GM18499 (cell line): ENCODE results near the gene ZNF808.
"Not testable (repeated sequence)": the region's sequence is repeated elsewhere in the genome, so short reads cannot be mapped to it uniquely, and the experiment has no call there.

Source experiments
- ATAC-seq: cut with Tn5 transposase; IDR thresholded peaks from one replicate; pipeline ENCODE4 v1.9.1; 2021; ENCODE audit warnings: moderate number of reproducible peaks; ENCODE audit not compliant: insufficient read depth, unreplicated experiment

ZNF808 gene

DNA sequence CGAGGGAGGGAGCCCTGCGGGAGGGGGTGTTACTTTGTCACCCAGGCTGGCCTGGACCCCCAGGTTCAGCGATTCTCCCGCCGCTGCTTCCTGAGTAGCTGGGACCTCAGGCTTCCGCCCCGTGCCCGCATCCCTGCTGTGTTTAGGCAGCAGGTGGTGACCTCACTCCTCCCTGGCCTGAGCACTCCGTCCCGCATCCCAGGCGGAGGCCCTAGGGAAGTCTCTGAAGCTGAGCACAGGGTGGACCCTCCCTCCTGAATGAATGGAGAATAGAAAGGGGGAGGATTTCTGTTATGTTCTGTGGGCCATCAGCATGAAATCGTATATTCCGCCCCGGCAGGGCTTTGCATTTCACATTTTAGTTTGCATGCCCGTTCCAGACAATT lies 7.9 kb downstream of the ZNF808 start:
- ATAC-seq = not testable (repeated sequence)

DNA sequence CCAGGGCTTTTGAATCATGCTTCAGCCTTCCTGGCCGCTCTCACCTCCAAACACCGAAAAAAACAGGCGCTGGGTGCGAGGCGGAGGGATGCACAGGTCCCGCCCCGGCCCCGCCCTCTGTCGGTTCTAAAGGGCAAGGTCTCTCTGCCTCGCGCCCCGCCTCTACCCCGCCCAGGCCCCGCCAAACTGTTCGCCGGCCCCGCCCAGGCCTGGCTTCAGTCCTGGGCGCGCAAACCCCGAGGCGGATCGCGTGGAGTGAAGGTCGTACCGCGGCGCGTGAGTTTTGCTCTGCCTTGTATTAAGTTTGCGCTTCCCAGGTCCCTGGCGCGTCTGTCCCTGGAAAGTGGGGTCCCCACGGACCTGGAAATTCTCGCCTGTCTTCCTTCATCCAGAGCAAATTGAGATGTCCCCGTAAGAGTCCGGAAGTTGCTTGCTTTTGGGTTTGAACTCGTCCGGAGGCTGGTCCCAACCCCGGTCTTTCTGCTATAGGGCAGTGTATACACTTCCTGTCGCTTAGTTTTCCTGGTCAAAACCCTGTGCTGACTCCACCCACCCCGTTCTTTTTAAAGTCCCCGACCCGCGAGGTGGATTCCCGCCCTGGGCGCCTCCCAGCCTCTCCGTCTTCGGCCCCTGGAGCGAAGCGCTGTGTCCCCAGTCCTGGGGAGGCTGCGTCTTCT lies 8.4 kb downstream of the ZNF808 start:
- ATAC-seq = no peak

DNA sequence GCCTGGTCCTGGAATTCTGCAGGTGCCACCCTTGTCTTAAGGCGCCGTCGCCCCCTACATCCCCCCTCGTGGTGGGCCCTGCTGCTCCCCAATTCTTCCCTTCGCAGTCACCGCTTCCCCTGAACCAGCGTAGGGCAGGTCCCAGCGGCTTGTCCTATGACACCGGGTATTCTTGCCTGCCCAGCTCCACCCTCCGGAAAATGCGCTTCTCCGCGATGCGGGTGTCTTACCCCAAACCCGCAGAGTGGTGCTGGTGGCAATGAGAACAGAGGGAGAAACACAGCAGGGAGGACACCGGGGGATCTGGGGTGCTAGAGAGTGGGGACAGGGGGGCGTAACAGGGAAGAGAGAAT lies 9.0 kb downstream of the ZNF808 start:
- ATAC-seq = no peak

DNA sequence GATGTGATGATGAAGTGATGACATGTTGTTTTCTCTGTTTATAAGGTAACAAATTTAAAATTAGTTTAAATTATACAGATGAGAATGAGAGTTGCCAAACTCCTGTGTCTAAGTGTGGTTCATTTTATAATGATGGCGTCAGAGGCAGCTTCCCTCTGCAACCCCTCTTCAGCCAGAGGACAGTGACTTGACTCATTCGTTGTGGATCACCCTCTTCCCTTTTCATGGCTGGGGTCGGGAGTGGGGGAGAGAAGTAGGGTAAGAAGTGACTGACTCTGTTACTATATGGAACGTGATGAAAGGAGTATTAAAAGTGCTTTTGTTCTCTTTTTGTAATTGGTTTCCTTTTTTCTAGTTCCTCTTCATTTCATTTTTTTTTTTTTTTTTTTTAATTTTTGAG lies 11.3 kb downstream of the ZNF808 start:
- ATAC-seq = not testable (repeated sequence)

DNA sequence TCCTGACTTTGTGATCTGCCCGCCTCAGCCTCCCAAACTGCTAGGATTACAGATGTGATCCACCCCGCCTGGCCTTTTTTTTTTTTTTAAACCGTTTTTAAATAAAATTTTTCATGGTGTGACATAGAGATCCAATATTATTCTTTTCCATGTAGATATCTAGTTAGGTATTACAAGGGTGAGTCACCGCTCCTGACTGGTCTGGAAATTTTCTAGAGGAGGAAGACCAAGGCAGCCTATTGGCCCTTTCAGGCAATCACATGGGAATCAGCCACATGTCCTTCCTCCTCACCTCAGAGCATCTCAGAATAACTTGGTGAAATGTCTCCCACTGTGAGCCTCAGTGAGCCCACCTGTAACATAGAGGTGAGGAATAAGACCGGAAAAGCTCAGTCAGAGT lies 13.7 kb downstream of the ZNF808 start:
- ATAC-seq = not testable (repeated sequence)

DNA sequence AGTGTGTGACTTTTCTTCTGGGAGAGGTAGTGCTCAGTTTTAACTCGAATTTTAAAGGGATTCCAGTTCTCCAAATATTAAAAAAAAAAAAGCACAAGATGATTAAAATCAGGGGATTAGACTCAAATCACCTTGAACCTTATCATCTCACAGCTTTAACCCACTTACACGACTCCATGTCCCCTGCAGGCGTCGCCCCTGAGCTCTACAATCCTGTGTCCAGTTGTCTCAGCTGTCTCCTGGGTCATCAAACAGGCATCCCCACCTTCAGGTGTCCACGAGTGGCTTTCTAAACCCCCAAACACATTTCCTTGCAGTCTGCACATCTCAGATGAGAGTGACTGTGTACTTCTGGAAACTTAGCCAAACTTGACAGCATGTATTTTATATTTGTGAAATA lies 14.1 kb downstream of the ZNF808 start:
- ATAC-seq = no peak

DNA sequence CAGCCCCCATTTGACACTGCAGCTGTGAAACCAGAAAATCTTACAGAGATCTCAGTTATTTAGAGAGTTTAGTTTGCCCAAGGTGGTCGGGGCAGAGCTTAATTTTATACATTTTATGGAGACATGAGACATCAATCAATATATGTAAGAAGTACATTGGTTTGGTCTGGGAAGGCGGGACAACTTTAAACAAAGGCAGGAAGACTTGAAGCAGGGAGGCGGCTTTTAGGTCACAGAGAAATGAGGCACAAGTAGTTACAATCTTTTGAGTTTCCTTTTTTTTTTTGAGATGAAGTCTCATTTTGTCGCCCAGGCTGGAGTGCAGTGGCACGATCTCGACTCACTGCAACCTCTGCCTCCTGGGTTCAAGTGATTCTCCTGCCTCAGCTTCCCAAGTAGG lies 15.1 kb downstream of the ZNF808 start:
- ATAC-seq = not testable (repeated sequence)

DNA sequence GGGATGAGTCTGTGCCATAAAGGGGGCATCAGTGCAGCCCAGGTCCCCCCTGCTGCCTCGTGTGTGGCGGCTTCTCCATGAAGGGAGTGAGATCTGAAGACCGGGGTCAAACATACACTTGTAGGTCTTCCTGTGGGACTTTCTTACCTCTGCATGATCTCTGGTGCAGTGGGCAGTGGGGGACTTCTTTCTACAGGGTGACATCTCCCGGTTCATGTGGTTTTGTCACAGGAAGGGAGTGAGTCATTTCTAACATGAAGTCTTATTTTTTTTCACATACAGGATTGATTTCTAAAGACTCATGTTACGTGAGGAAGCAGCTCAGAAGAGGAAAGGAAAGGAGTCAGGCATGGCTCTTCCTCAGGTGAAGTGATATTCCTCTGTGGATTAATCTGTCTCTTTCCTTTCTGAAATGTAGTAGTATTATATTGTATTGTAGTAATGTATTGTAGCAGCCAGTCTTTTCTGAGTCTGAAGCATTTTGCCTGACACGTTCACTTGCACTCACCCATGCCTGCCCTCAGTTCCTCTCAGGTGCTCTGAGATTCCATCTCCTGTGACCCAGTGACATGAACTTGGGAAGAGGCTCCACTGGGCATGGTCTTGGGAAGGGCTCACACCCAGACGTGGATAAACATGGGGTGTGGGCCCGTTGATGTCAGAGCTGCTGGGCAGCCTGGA lies 15.7 kb downstream of the ZNF808 start:
- ATAC-seq = no peak

DNA sequence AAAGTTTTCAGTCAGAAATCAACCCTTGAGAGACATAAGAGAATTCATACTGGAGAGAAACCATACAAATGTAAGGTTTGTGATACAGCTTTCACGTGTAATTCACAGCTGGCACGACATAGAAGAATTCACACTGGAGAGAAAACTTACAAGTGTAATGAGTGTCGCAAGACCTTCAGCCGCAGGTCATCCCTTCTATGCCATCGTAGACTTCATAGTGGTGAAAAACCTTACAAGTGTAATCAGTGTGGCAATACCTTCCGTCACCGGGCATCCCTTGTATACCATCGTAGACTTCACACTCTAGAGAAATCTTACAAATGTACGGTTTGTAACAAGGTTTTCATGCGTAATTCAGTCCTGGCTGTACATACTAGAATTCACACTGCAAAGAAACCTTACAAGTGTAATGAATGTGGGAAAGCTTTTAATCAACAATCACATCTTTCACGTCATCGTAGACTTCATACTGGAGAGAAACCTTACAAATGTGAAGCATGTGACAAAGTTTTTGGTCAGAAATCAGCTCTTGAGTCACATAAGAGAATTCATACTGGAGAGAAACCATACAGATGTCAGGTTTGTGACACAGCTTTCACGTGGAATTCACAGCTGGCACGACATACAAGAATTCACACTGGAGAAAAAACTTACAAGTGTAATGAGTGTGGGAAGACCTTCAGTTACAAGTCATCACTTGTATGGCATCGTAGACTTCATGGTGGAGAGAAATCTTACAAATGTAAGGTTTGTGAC lies 26.9 kb downstream of the ZNF808 start:
- ATAC-seq = no peak

DNA sequence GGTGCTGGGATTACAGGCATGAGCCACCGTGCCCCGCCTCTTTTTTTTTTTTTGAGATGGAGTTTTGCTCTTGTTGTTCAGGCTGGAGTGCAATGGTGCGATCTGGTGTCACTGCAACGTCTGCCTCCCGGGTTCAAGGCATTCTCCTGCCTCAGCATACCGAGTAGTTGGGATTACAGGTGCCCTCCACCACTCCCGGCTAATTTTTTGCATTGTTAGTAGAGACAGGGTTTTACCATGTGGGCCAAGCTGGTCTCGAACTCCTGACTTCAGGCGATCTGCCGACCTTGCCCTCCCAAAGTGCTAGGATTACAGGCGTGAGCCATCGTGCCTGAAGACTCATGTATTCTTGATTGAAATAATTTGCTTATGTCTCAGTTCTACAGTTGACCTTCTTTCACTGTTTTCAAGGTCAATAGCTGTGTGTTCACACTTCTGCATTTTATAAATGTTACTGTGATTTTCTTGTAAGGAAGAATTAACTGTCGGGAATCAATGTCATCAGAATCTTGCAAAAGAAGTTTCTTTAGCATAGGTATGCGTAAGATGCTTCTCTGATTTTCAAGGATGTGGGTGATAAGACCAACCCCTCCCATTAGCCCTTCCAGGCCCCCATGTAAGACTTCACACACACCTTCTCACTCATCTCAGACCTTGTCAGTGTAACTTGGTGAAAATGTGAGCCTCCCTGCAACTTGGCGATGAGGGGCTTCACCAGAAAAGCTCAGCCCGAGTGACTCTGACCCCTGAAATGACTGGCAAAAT lies 29.9 kb downstream of the ZNF808 start:
- no peak for ATAC-seq

DNA sequence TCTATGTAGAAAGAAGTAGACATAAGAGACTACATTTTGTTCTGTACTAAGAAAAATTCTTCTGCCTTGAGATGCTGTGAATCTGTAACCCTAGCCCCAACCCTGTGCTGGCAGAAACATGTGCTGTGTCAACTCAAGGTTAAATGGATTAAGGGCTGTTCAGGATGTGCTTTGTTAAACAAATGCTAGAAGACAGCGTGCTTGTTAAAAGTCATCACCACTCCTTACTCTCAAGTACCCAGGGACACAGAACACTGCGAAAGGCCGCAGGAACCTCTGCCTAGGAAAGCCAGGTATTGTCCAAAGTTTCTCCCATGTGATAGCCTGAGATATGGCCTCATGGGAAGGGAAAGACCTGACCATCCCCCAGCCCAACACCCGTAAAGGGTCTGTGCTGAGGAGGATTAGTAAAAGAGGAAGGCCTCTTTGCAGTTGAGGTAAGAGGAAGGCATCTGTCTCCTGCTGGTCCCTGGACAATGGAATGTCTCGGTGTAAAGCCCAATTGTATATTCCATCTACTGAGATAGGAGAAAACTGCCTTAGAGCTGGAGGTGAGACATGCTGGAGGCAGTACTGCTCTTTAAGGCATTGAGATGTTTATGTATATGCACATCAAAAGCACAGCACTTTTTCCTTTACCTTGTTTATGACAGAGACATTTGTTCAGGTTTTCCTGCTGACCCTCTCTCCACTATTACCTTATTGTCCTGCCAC lies 31.4 kb downstream of the ZNF808 start:
- not testable (repeated sequence) for ATAC-seq

DNA sequence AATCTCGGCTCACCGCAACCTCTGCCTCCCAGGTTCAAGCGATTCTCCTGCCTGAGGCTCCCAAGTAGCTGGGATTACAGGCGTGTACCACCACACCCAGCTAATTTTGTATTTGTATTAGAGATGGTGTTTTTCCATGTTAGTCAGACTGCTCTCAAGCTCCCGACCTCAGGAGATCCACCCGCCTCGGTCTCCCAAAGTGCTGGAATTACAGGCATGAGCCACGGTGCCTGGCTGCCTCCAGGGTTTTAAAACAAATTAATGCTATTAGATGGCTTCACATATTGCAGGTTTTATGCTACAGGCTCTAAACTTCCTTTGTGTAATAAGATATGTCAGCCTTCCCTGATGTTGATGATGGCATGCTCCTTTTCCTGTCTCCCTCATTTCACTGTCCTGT lies 34.1 kb downstream of the ZNF808 start:
- not testable (repeated sequence) for ATAC-seq

DNA sequence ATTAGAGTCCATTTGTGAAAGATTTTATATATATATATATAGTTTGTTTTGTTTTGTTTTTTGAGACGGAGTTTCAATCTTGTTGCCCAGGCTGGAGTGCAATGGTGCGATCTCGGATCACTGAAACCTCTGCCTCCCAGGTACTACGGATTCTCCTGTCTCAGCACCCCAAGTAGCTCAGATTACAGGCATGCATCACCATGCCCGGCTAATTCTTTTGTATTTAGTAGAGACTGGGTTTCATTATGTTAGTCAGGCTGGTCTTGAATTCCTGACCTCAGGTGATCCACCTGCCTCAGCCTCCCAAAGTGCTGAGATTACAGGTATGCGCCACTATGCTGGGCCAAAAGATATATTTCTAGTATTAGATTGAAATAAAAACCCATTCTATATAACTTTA lies 38.7 kb downstream of the ZNF808 start:
- ATAC-seq = no peak

DNA sequence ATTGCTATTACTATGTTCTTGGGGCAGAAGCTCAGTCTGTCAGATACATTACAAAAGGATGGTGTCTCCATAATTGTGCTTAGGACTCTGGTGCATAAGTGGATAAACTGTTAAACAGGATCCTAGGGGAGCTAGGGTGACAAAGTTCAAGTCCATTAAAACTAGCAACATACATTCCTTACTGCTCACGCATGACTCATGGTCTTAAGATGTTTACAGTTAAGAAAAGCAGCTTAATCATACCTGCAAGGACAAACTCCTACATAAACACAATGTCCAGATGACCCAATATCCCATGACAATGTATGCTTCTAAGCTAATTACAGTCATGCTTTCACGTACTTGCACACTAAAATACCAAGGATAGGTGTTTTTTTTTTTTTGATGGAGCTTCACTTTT lies 39.1 kb downstream of the ZNF808 start:
- ATAC-seq = no peak

DNA sequence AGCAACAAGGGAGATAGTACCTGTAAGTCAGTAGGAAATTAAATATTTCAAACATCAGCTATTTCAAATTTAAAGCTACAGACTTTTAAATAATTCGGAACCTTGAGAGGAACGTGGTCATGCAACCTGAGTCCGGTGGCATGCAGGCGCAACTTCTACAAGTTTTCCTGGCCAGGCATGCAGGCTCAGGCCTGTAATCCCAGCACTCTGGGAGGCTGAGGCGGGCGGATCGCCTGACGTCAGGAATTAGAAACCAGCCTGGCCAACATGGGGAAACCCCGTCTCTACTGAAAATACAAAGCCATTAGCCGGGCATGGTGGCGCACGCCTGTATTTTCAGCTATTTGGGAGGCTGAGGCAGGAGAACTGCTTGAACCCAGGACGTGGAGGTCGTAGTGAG lies 40.5 kb downstream of the ZNF808 start:
- ATAC-seq = no peak

DNA sequence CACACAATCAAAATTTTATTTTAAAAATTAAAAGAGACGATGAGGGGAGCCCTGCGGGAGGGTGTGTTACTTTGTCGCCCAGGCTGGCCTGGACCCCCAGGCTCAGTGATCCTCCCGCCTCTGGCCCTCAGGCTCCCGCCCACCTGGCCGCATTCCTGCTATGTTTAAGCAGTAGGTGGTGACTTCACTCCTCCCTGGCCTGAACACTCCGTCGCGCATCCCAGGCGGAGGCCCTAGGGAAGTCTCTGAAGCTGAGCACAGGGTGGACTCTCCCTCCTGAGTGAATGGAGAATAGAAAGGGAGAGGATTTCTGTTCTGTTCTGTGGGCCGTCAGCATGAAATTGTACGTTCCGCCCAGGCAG lies 42.2 kb downstream of the ZNF808 start:
- ATAC-seq = not testable (repeated sequence)

DNA sequence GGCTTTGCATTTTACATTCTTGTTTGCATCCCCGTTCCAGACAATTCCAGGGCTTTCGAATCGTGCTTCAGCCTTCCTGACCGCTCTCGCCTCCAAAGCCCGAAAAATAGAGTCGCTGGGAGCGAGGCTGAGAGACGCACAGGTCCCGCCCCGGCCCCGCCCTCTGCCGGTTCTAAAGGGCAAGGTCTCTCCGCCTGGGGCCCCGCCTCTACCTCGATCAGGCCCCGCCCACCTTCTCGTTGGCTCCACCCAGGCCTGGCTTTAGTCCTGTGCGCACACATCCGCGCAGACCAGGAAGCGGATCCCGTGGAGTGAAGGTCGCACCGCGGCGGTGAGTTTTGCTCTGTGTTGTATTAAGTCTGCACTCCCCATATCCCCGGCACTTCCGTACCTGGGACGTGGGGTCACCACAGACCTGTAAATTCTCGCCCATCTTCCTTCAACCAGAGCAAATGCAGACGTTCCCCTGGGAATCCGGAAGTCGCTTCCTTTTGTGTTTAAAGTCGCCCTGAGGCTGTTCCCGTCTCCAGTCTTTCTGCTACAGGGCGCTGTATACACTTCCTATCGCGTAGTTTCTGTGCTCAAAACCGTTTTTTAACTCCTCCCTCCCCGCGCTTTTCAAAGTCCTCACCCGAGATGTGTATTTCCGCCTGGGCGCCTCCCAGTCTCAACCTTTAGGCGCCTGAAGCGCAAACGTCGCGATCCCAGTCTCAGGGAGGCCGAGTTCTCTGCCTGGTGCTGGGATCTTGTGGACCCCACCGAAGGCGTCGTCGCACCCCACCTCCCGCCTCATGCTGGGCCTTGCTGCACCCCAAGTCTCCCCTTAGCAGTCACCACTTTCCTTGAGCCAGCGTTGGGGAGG lies 42.8 kb downstream of the ZNF808 start, which contains the start of gene ZNF701:
ZNF701 (plus strand) TSS at position 288 of the 862 bp plus-strand sequence. CDS start 3,861 bp downstream, outside the sequence.
- ATAC-seq = no peak

DNA sequence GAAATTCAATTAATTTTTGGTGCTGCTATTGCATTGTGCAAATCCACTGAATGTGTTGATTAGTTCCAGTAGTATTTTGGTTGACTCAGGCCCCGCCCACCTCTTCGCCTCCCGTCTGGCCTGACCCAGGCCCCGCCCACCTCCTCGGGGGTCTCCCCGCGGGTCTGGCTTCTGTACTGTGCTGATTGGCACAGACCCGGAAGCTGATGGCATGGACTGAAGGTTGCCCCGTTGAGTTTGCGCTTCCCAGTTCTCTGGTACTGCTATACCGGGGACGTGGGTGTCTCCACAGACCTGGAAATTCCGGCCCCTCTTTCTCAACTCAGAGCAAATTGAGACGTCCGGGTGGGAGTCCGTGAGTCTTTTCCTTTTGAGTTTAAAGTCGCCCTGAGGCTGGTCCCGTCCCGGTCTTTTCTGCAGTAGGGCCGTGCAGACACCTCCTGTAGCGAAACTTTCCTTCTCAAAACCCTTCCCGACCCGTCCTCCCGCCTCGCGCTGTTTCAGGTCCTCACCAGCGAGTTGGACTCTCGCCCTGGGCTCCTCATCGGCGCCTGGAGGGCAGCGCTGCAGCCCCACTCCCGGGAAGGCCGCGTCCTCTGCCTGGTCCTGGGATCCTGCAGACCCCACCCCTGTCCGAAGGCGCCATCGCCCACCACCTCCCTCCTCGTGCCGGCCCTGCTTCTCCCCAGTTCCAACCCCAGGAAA lies 57.4 kb downstream of the ZNF808 start:
- no peak for ATAC-seq

DNA sequence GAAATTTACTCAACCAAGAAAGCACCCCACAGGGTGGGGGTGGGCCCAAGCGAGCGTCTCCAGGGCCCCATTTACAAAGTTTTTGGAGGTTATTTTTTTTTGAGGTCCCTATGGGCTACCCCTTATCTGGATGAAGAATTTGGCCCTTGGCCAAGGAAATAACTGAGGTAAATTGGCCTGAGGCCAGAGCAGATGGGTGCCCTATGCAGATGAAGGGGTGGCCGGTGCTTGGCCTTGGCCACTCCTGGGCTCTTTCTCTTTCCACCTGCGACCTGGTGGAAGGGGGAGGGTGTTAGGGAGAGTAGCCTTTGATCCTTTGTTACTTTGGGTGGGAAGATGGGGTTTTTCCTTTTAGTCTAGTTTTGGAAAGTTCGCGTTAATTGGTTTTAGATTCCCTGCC lies 58.1 kb downstream of the ZNF808 start:
- no peak for ATAC-seq
